NCI-H226 (cell line): ENCODE measurements around the gene NOS1AP.
"Not testable (repeated sequence)": the region's sequence is repeated elsewhere in the genome, so short reads cannot be mapped to it uniquely, and the experiment has no call there.

Source experiments
- DNase-seq: peaks from one replicate; pipeline ENCODE4 v3.0.0-alpha.2; 2015

Gene NOS1AP

GRCh38 chr1:162069334-162070093 lies at the start of gene NOS1AP:
NOS1AP (plus strand) TSS chr1:162069691; CDS start chr1:162070178, 487 bp downstream.
- DNase-seq: peak; percentile 48

DNA sequence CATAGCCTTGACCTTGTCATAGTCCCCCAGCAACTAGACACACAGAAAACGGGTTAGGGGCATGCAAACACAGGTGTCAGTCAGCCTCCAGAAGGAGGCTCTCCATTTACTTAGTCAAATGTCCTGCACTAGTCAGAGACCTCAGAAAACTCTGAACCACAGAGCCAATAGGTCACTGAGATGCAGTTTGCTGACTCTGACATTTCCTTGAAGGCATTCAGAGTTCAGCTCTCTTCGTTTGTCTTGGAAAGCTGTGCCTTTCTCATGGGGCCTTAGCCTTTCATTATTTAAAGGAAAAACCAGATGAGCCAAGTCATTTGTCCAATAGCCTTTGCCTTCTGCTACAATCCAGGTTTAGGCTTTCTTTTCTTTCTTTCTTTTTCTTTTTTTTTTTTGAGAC lies 49.3 kb upstream of the NOS1AP start:
- no peak for DNase-seq

DNA sequence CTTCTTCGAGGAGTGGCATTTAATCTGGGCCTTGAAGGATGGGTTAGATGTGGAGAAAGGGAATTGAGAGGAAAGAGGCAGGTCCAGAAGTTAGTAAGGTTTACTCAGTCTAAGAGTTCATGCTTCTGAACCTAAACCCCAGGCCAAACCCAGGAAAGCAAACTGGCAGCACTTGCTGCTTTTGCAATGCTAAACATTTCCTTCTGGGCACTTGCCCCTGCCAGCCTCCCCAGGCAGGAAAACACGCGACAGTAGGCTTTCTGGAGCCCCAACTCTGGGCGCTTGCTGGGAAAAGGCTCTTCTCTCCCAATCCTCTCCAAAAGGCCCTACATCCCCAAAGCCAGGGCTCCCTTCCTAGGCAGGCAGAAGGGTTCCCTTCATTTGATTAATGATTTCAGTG lies 48.4 kb upstream of the NOS1AP start:
- DNase-seq: no peak

- no peak for DNase-seq
Observed at GRCh38 chr1:162022626-162023025, 46.9 kb upstream of the NOS1AP start.

- no peak for DNase-seq
Observed at GRCh38 chr1:162023181-162023546, 46.3 kb upstream of the NOS1AP start.

GRCh38 chr1:162023547-162024501 lies 45.7 kb upstream of the NOS1AP start, which contains the start of gene OLFML2B:
OLFML2B (minus strand) TSS chr1:162023869; CDS start chr1:162023430, 439 bp downstream.
- peak; percentile 74 for DNase-seq

DNA sequence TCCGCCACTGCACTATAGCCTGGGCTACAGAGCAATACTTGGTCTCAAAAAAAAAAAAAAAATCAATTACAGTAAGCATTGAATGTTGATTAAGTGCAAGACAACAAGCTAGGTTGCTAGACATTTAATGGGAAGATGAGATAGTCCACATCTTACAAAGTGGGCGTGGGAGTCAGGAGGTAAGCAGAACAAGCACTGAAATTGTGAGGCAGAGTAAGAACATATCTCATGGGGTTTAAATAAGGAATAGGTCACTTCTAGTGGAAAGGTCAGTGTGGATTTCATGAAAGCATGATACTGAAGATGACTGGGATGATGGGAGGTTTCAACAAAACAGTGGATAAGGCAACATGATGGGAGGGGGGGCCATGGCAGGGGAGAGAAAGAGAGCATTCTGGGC lies 44.0 kb upstream of the NOS1AP start:
- no peak for DNase-seq

- DNase-seq: no peak
Observed at GRCh38 chr1:162026881-162027280, 42.6 kb upstream of the NOS1AP start.

DNA sequence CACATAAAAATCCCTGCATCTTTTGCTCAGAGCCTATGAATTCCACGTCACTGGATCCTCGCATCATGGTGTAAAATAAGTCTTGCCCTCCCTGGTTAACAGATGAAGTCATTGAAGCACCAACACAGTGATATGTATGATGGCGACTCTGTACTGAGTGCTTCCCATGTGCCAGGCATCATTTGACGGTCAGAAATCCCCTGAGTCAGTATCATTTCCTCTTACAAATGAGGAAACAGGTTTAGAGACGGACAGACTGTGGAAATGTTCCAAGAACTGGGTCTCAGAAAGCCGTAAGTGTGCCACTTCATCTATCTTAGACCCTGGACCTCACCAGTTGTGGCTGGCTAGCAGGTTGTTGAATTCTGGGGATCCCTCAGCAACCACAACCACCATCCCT lies 40.8 kb upstream of the NOS1AP start:
- no peak for DNase-seq

DNA sequence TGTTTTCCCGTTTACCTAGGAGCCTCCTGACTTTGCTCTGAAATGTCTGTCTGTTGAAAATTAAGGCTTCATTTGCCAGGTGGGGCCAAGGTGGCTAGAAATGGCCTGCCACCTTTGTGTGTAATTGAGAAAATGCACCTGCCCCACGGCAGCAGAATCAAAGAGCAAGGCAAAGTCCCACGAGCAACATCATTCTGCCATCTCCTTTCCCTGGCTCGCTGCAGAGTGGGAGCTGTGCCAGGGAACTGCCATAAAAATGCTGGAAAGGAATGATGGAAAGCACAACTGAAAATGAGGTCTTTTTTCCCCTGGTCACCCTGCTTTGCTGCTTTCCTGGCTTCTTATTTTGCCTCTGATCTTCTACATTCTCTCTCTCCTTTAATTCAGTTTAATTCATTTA lies 40.3 kb upstream of the NOS1AP start:
- DNase-seq: no peak

DNA sequence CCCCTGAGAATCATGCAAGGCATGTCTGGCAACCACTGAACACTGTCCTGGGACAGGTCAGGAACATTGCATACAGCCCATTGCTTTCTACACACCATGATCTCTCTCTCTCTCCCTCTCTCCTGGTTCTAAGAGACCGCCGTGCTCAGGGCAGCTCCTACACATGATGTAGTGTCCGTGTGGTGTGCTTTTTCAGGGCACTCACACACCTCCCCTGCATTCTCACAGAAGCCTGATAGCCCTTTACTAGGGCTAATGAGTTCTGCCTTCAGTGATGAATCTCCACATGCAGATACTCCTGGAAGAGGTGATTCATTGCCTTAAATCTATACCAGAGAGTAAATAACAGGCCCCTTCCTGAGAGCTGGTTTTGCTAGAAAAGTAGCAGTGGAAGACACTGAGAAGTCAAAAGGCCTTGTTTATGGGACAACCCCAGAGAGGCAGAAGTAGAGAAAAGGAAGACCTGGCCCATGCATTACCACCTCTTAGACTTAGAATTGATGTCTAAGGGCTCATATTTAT lies 38.7 kb upstream of the NOS1AP start:
- DNase-seq: no peak

DNA sequence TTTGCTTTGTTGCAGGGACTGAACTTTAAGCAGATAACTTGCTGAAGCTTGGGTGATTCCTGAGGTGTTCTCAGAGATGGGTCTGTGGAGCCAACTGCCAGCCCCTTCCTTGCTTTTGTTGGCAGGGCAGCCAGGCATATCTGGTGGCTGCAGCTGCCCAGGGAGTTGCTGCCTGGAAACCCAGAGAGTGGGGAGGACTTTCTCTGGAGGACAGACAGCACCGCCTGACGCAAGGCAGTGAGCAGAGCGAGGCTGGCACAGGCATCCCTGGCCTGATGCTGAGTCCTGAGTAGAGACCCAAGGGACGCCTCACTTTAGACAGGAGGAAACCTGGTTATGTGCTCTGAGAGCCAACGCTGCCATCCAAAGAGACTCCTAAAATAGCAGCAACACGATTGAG lies 36.1 kb upstream of the NOS1AP start:
- no peak for DNase-seq

DNA sequence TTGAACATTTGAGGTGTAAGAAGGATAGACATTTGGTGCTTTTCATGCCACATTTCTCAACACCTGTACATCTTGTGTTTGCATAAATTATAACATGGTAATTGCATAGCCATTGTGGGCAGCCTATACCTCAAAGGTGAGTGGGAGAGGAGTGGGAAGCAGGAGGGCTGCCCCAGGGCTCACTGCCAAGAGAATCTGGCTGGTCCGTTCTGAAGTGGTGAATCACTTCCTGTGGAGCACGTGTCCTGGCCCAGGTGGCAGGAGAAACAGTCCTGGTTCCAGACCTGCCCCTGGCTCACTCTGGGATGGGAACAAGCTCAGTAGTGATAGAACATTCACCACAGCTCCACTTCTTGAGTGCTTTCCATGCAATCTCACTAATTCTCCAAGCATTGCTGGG lies 34.2 kb upstream of the NOS1AP start:
- DNase-seq: peak; percentile 66

DNA sequence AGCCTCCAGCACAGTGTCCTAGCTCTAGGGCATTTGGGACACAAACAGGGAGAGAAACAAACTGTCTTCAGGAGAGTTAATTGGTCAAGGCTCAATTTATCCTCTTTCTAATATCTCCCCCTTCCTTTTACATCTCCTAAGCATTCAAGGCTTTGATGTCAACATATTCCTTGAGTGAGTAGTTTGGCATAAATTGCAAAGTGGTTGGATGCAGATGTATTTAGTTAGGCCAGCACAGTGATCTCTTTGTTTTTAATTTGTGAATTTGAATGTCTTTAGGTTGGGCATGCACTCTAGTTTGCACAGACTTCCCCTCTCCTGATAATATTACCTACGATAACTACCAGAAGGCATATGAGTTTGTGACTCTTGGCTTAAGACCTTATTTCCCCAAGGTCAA lies 33.3 kb upstream of the NOS1AP start:
- DNase-seq: no peak

GRCh38 chr1:162038624-162039023 lies 30.9 kb upstream of the NOS1AP start:
- DNase-seq: no peak

DNA sequence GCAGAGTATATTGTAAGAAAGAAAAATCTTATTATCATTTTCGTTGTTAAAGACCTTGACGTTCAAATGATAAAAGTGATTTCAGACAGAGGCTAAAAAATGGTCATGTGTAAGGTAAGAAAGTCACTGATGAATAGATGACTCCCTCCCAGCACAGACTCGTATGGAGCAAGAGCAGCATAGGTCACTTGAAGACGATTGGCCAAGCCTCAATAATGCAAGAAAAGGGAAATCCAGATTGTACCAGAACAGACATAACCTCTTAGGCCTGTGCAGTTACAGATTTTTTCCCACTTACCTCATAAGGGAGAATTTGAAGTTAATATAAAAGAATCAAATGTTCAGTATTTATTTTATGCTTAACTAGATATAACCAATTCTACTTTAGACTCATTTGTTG lies 29.5 kb upstream of the NOS1AP start:
- no peak for DNase-seq

DNA sequence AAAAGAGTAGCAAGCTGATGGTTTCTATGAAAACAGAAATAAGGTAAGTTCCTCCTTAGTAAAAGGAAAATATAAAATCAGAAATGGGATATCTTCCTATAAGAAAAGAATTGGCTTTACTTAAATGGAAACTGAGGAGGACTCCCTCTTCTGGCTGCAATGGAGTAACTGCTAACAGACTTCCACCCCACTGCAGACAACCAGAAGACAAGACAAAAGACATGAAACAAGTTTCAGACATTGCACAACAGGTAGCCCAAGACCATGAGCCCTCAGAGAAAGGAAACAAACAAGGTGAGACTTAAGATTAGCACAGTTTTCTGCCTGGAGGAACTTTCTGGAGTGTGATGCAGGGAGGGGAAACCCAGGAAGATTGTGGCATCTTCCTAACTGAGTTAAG lies 28.8 kb upstream of the NOS1AP start:
- DNase-seq: no peak

- no peak for DNase-seq
Observed at GRCh38 chr1:162042361-162042760, 27.1 kb upstream of the NOS1AP start.

- DNase-seq: no peak
Observed at GRCh38 chr1:162046921-162047320, 22.6 kb upstream of the NOS1AP start.

DNA sequence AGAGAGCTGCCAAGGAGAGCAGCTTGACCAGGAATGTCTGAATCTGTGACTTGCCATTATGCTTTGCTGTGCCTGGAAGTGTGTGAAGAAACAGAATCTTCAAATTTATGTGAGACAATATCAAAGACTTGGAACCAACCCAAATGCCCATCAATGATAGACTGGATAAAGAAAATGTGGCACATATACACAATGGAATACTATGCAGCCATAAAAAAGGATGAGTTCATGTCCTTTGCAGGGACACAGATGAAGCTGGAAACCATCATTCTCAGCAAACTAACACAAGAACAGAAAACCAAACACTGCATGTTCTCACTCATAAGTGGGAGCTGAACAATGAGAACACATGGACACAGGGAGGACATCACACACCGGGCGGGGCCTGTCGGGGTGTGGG lies 15.5 kb upstream of the NOS1AP start:
- DNase-seq: not testable (repeated sequence)

GRCh38 chr1:162055062-162055461 lies 14.4 kb upstream of the NOS1AP start:
- DNase-seq: peak; percentile 92

- peak; percentile 67 for DNase-seq
Observed at GRCh38 chr1:162056043-162056442, 13.4 kb upstream of the NOS1AP start.

DNA sequence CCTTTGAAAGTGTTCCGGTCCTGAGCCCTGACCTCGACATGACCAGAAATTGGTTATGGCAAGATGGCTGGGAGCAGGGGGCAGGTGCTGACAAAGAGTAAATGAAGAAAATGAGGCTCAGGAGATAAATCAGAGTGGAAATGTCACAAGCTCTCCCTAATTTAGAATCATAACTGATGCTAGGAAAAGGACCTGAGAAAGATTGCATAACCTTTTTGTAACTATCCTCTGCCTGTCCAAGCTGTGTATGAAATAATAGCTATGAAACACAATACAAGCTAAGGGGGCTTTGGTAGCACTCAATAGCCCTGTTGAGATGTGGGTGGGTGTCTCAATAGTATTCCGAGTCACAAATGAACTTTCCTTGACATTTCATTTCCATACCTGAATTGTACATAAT lies 12.9 kb upstream of the NOS1AP start:
- no peak for DNase-seq

- no peak for DNase-seq
Observed at GRCh38 chr1:162059721-162060120, 9.8 kb upstream of the NOS1AP start.
